Measurements from ENCODE around the gene PRKCA.
"Not testable (repeated sequence)": the region's sequence is repeated elsewhere in the genome, so short reads cannot be mapped to it uniquely, and the experiment has no call there.

Gene PRKCA

DNA sequence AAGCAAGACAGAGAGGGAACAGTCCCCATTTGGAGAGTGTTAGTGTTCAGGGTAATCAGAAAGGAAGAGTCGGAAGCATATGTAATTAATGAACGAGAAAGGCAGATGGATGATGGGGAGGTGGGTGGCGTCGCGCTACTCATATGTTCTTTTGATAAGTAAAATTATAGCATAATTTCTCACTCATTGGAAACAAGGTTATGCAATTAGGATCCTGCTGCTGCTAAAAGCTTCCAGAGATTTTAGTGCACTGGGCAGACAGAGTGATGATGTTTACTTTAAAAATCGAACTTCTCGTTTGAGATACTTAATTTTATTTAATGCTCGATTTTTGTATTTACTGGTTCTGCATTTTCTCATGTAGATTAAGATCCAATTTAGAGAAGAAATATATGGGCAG is 96.2 kb downstream of the PRKCA start:
- DNase-seq (ENCODE audit: insufficient read length) (no peak), FAIRE-seq (no peak)
- TF ChIP-seq POLR2AphosphoS5 (IDR thresholded peaks at IDR 0.05; ENCODE audit: low read depth, low read length) (no peak), POLR2A (IDR thresholded peaks at IDR 0.05; ENCODE audit: low read depth, low read length) (no peak), TAF1 (IDR thresholded peaks at IDR 0.05; ENCODE audit: borderline replicate concordance, low read depth, low read length) (no peak)

DNA sequence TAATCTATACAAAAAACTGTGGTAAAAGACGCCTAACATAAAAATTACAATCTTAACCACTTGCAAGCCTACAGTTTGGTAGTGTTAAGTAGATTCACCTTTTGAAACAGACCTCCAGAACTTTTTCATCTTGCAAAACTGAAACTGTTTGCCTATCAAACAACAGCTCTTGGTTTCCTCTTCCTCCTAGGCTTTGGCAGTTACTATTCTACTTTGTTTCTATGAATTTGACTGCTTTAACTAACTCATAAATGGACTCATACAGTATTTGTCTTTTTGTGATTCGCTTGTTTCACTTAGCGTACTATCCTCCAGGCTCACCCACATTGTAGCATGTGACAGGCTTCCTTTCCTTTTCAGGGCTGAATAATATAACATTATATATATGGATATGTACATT is 97.0 kb downstream of the PRKCA start:
- no peak for FAIRE-seq
- TF ChIP-seq POLR2AphosphoS5 (IDR thresholded peaks at IDR 0.05; ENCODE audit: low read depth, low read length) = no peak
- no peak for TF ChIP-seq POLR2A (IDR thresholded peaks at IDR 0.05; ENCODE audit: low read depth, low read length)
- TF ChIP-seq TAF1 (IDR thresholded peaks at IDR 0.05; ENCODE audit: borderline replicate concordance, low read depth, low read length) = no peak
- no peak for DNase-seq (ENCODE audit: insufficient read length)

DNA sequence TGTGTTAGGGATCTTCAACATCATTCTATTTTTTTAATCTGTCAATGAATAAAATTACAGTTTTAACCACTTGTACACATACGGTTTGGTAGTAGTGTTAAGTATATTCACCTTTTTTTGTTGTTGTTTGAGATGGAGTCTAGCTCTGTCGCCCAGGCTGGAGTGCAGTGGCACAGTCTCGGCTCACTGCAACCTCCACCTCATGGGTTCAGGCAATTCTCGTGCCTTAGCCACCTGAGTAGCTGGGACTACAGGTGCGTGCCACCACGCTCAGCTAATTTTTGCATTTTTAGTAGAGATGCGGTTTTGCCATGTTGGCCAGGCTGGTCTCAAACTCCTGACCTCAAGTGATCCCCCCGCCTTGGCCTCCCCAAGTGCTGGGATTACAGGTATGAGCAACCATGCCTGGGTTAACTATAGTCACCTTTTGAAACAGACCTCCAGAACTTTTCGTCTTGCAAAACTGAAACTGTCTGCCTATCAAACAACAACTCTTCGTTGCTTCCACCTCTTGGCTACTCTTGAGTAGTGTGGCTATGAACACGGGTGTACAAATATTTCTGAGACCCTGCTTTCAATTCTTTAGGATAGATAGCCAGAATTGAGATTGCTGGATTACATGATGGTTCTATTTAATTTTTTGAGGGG is 97.8 kb downstream of the PRKCA start:
- FAIRE-seq; DNase-seq (ENCODE audit: insufficient read length): not testable (repeated sequence)

DNA sequence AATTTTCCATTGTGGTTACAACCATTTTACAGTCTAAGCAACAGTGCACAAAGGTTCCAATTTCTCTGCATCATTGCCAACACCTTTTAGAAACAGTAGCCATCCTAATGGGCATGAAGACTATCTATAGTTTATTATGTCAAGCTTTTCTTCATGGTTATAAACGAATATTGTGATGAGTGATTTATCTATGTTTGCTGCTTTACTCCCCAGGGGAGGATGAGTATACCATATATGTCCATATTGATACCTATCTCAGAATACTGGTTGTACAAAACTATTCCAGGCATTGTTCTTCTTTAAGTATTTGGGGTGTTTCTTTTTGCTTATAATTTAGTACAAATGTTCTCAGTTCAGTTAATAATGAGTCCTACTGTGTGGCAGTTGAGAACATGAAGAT is 98.3 kb downstream of the PRKCA start:
- DNase-seq (ENCODE audit: insufficient read length) = no peak
- TF ChIP-seq POLR2AphosphoS5 (IDR thresholded peaks at IDR 0.05; ENCODE audit: low read depth, low read length) (no peak), TAF1 (IDR thresholded peaks at IDR 0.05; ENCODE audit: borderline replicate concordance, low read depth, low read length) (no peak), POLR2A (IDR thresholded peaks at IDR 0.05; ENCODE audit: low read depth, low read length) (no peak)
- no peak for FAIRE-seq

DNA sequence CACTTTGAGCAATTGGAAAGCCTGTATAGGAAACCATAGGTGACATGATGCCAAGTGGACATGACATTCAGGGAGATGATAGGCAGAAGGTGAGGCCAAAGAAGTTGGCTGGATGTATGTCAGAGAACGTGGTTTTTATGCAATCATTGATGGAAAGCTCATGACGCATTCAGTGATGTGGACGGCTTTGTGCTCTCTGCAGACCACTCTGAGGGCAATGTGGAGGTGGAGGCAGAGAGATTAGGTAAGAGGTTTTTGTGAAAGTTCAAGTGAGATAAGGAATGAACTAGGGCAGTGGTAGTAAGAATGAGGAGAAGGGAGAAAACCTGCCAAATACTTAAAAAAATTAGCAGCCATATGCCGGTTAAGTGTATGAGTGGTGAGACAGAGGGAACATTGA is 99.0 kb downstream of the PRKCA start:
- TF ChIP-seq POLR2A (IDR thresholded peaks at IDR 0.05; ENCODE audit: low read depth, low read length) (no peak), POLR2AphosphoS5 (IDR thresholded peaks at IDR 0.05; ENCODE audit: low read depth, low read length) (no peak), TAF1 (IDR thresholded peaks at IDR 0.05; ENCODE audit: borderline replicate concordance, low read depth, low read length) (no peak)
- FAIRE-seq (no peak), DNase-seq (ENCODE audit: insufficient read length) (no peak)

DNA sequence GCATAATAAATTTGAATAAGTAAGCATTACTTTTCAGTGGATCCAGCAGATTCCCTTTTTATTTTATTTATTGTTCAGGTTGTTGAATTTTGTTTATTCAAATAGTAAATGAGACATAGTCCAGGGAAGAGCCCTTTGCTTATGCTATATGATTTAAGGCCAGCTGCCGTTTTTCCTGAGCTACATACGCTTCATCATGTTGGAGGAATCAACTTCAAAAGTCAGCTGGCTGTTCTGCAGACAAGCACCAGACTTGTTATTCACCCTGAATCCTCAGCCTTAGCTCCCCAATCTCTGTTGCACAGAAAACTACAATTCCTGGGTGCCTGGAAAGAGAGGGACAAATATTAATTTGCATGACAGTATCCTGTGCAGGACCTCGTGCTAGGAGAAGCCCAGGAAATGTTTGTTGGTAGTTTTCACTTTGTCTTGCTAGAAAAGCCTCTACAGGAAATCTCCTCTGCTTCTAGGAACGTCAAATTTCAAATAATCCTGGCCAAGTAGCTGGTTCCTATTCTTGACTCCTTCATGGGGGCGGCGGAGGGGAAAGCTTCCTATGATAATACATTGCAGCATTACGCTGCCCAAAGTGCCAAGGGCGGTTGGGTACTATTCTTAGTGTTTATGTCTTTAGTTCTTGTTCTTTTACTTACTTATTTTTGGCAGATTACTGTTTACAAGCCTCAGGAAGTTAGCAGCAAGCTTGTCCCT is 101.6 kb downstream of the PRKCA start:
- TF ChIP-seq POLR2A (IDR thresholded peaks at IDR 0.05; ENCODE audit: low read depth, low read length) (no peak), TAF1 (IDR thresholded peaks at IDR 0.05; ENCODE audit: borderline replicate concordance, low read depth, low read length) (no peak), POLR2AphosphoS5 (IDR thresholded peaks at IDR 0.05; ENCODE audit: low read depth, low read length) (no peak)
- no peak for DNase-seq (ENCODE audit: insufficient read length)
- no peak for FAIRE-seq

DNA sequence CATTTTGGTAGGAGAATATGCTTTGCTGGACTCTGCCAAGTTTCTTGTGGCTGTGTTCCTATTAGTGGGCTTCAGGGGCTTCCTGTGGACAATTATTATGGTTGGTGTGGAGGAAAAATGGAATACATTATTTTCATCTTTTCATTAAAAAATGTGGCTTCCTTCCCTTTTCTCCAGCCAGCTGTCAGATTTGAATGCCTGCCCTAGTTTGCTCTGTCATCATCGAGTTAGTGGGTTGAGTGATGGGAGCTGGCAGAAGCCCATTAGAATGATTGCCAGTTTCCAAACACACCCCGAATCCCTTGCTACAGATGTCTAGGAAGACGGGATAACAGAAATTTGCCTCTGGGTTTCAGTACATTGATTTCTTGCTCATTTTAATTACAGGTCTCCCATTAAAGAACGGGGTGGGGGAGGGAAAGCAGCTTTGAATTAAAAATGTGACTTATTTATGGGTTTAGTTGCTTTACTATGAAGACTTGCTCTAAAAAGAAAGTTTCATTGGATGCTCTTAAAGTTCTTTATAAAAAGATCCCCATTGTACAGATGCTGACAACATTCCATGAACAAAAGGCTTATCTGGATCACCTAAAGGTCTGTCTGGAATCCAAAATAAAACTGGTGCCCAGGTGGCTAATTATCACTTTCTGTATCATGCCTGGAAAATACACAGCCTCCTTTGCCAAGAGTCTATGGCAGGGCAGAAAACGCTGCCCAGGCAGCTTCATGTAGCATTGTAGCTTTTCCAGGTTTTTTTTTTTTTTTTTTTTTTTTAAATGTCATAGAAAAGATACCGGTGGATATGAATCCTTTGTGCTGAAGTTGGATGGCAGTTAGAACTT is 103.6 kb downstream of the PRKCA start:
- TF ChIP-seq TAF1 (IDR thresholded peaks at IDR 0.05; ENCODE audit: borderline replicate concordance, low read depth, low read length) (no peak), POLR2A (IDR thresholded peaks at IDR 0.05; ENCODE audit: low read depth, low read length) (no peak), POLR2AphosphoS5 (IDR thresholded peaks at IDR 0.05; ENCODE audit: low read depth, low read length) (no peak)
- DNase-seq (ENCODE audit: insufficient read length) (no peak), FAIRE-seq (no peak)

DNA sequence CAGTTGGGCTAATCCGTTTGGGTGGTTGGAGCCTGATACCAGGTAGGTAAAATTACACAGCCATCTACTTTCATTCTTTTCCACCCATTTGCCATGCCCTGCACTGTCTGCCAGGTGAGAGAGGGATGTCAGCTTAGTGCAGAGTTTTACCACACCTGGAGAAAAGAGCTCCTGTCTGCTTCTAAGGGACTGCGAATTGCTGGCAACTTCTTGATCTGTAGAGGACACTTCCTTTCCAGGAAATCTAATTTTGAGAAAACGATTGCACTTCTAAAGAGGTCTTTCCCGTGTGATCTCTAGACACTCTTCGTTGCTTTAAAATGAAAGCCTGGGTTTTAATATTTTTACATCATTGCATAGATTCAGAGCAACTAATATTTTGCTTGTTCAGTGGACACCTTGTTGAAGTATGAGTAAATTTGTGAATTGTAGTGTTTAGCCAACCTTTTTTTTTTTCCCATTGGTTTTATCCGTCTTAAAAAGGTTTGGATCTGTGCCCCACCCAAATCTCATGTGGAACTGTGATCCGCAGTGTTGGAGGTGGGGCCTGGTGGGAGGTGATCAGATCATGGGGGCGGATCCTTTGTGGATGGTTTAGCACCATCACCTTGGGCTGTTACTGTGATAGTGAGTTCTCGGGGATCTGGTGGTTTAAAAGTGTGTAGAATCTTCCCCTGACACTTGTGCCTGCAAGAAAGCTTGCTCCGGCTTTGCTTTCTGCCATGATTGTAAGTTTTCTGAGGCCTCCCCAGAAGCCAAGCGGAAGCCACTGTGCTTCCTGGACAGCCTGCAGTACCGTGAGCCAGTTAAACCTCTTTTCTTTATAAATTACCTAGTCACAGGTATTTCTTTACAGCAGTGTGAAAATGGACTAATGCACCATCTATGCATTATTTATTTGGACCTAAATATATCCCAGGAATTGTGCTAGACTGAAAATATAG is 104.6 kb downstream of the PRKCA start:
- DNase-seq (ENCODE audit: insufficient read length) (no peak), FAIRE-seq (no peak)

DNA sequence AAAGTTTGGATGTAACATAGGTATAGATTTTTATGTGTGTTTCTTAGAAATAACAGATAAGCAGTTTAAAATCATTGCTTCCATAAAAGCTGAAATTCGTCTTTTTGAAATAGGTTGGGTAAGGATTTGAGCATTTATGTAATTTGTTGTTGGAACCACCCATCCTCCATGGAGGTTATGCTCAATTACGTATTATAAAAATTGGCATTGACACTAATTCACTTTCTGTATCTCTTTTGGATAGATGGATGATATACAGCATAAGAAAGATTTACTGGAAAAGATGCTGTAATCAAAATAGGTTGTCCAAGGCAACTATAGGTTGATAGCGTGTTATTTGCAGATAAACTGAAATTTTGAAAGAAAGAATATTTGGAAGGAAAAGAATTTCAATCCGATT is 105.5 kb downstream of the PRKCA start:
- FAIRE-seq (no peak), DNase-seq (ENCODE audit: insufficient read length) (no peak)
- TF ChIP-seq POLR2A (IDR thresholded peaks at IDR 0.05; ENCODE audit: low read depth, low read length) = no peak
- no peak for TF ChIP-seq TAF1 (IDR thresholded peaks at IDR 0.05; ENCODE audit: borderline replicate concordance, low read depth, low read length)
- no peak for TF ChIP-seq POLR2AphosphoS5 (IDR thresholded peaks at IDR 0.05; ENCODE audit: low read depth, low read length)

More for the DNA sequence above, 104.6 kb downstream of the PRKCA start:
- TF ChIP-seq TAF1 (IDR thresholded peaks at IDR 0.05; ENCODE audit: borderline replicate concordance, low read depth, low read length) = no peak
- TF ChIP-seq POLR2AphosphoS5 (IDR thresholded peaks at IDR 0.05; ENCODE audit: low read depth, low read length) = no peak
- no peak for TF ChIP-seq POLR2A (IDR thresholded peaks at IDR 0.05; ENCODE audit: low read depth, low read length)

DNA sequence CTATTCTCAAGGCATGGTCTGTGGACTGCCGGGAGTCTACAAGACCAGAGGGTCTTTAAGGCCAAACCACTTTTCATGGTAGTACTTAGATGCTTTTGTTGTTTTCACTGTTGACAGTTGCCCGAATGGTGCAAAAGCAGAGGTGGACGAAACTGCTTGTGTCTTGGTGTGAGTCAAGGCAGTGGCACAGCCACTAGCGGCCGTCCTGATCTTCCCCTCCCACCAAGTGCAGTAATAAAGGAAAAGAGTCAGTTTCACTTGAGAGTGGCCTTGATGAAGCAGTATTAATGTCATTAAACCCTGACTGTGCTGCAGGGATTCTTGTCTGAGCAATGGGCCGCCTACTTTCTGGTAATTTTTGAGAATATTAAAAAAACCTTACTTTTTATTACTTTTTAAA is 109.1 kb downstream of the PRKCA start:
- no peak for TF ChIP-seq POLR2A (IDR thresholded peaks at IDR 0.05; ENCODE audit: low read depth, low read length)
- TF ChIP-seq POLR2AphosphoS5 (IDR thresholded peaks at IDR 0.05; ENCODE audit: low read depth, low read length) = no peak
- TF ChIP-seq TAF1 (IDR thresholded peaks at IDR 0.05; ENCODE audit: borderline replicate concordance, low read depth, low read length) = no peak
- DNase-seq (ENCODE audit: insufficient read length) (no peak), FAIRE-seq (no peak)
